Fibroblast of lung (primary cell): Measurements from ENCODE around the gene AK1.

Experiments used
- CTCF ChIP-seq, 2 donors: IDR thresholded peaks in 1 of 2; conservative IDR thresholded peaks in 1 of 2; 1 replicate in 1 of 2; 2 replicates in 1 of 2; pipeline ENCODE4 v1.5.1; 2011 to 2012; ENCODE audit warnings: low read length in 2 of 2, control low read depth in 1 of 2, inconsistent platforms in 1 of 2, low read depth in 1 of 2, mild to moderate bottlenecking in 1 of 2
- EZH2 ChIP-seq: IDR thresholded peaks from 2 replicates; pipeline ENCODE4 v1.5.1; 2012; ENCODE audit warnings: low read length, control low read depth, mild to moderate bottlenecking; ENCODE audit errors: missing control alignments

GRCh38 chr9:127896395-127897192 is 19.1 kb upstream of the AK1 start:
- TF ChIP-seq CTCF (conservative IDR thresholded peaks at IDR 0.05 in 1 of 2, IDR thresholded peaks at IDR 0.05 in 1 of 2; ENCODE audit: low read depth in 1 of 2, low read length in 2 of 2) (no peak), EZH2 (no peak)
